ENCODE results near the gene RELB. TPM values are rescaled to one million over a fixed set of nuclear protein-coding genes. Genes with fewer than 3 reads are reported as not detected.
A peak's percentile ranks its signal among the peaks of the same experiment; 100 is the strongest.

Gene RELB
- total RNA-seq, 1 experiment from 2014 or later, result 7.2 TPM

GRCh38 chr19:45059258-45059965 lies 58.1 kb downstream of the RELB start:
- DNase-seq (ENCODE audit: low read depth), result peak; percentile 65

GRCh38 chr19:45061965-45062364 lies 60.7 kb downstream of the RELB start:
- DNase-seq (ENCODE audit: low read depth), result no peak

- DNase-seq (ENCODE audit: low read depth), result no peak
These were observed 62.9 kb downstream of the RELB start for GRCh38 chr19:45063851-45064801.

GRCh38 chr19:45066921-45067661 lies 65.8 kb downstream of the RELB start:
- no peak for DNase-seq (ENCODE audit: low read depth)

GRCh38 chr19:45068041-45068440 lies 66.8 kb downstream of the RELB start:
- DNase-seq (ENCODE audit: low read depth), result no peak

GRCh38 chr19:45069056-45069455 lies 67.8 kb downstream of the RELB start:
- peak; percentile 36 for DNase-seq (ENCODE audit: low read depth)

- DNase-seq (ENCODE audit: low read depth), result no peak
These were observed 69.0 kb downstream of the RELB start for GRCh38 chr19:45070214-45070613.

GRCh38 chr19:45070861-45071544 lies 69.7 kb downstream of the RELB start:
- DNase-seq (ENCODE audit: low read depth), result no peak

- DNase-seq (ENCODE audit: low read depth), result no peak
These were observed 70.3 kb downstream of the RELB start for GRCh38 chr19:45071545-45071938.

- no peak for DNase-seq (ENCODE audit: low read depth)
These were observed 70.9 kb downstream of the RELB start for GRCh38 chr19:45071969-45072790.

GRCh38 chr19:45074744-45075300 lies 73.6 kb downstream of the RELB start:
- DNase-seq (ENCODE audit: low read depth), result no peak

GRCh38 chr19:45075301-45076028 lies 74.2 kb downstream of the RELB start:
- DNase-seq (ENCODE audit: low read depth), result peak; percentile 84

GRCh38 chr19:45076029-45076850 lies 75.0 kb downstream of the RELB start, which contains the start of gene ZNF296:
TSS of gene ZNF296 (minus strand) at chr19:45076478. CDS start at chr19:45076373, 105 bp downstream.
- peak; percentile 74 for DNase-seq (ENCODE audit: low read depth)

- DNase-seq (ENCODE audit: low read depth), result no peak
These were observed 75.8 kb downstream of the RELB start for GRCh38 chr19:45076851-45077730.

GRCh38 chr19:45078390-45079062 lies 77.3 kb downstream of the RELB start:
- DNase-seq (ENCODE audit: low read depth), result no peak

- DNase-seq (ENCODE audit: low read depth), result peak; percentile 77
These were observed 78.0 kb downstream of the RELB start, which contains the start of gene GEMIN7 for GRCh38 chr19:45079063-45079910. TSS of gene GEMIN7 (plus strand) at chr19:45079260. CDS start at chr19:45090115, 10,855 bp downstream.
